ENCODE data around the gene TRAK1. TPM values are rescaled to one million over a fixed set of nuclear protein-coding genes. Genes with fewer than 3 reads are reported as not detected.

TRAK1 gene
- total RNA-seq, 1 donor from 2014 or later = 49.6 TPM

DNA sequence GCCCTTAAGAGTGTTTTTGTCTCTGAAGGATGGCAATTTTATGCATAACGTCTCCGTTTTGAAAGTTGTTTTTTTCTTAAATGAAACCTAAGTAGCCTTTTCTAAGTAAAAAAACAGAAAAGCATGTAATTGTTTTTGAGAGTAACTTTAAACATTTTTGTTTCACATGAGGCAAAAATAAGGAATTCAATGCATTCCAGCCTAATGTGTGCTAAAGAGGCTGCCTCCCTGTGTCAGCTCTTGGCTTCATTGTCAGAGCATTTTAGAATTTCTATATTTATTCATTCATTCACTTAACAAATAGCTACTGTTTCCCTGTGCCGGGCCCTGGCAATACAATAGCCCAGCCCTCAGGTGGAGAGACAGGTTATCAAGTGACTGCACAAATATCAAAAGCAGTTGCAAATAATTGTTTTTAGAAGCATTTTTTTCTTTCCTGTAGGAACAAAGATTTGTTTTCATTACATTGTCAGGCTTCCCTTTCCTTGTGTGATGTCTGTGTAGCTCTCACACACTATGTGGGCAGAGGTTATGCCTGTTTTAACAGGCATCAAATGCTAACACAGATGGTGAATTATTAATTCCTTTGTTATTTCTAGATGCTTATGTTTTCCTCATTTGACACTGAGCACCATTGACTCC is 93.0 kb downstream of the TRAK1 start:
- no peak for ATAC-seq

DNA sequence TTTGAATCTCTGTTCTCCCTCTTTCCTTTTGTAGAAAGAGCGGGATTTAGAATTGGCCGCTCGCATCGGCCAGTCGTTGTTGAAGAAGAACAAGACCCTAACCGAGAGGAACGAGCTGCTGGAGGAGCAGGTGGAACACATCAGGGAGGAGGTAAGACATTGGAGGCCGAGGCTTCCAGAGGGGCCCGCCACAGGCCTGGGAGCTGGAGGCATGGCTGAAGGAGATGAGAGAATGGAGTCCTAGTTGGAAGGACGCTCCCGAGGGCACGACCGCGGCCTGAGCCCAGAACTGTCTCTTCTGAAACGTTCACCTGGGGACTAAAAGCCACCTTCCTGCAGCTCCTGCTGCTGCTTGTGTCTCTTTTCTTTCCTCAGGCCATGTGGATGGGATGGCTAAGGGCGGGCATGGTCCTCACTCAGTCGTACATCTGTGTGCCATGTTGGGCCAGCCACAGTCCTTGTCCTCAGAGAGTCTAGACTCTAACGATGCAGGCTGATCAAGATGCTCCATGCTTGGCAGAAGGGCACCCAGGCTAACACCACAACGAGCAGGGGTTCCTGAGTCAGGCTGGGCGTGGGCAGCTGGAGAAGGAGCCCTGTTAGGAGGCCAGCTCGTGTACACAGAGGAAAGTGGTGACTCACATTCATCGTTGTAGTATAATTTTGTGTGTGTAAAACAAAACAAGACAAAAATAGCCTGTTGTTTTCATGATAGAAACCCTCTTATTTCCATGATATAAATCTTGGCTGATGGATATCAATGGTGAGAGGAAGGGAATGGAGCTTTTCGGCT is 93.7 kb downstream of the TRAK1 start:
- intact Hi-C loops (cut with DNase I) = no loop called here

More for the DNA sequence above, 93.0 kb downstream of the TRAK1 start:
- no peak for DNase-seq
- Histone ChIP-seq H3K27me3 (no peaks in the 10 kb centered on the region), H3K9me3 (no peaks in the 10 kb centered on the region), H3K4me3 (no peak overlapping the region), H3K27ac (no peak overlapping the region), H3K4me1 (peaks cover 5% of the 10 kb centered on the region), H3K36me3 (peaks cover 26% of the 10 kb centered on the region)
- intact Hi-C loops (cut with DNase I) = no loop called here
- TF ChIP-seq, protein P1, sequence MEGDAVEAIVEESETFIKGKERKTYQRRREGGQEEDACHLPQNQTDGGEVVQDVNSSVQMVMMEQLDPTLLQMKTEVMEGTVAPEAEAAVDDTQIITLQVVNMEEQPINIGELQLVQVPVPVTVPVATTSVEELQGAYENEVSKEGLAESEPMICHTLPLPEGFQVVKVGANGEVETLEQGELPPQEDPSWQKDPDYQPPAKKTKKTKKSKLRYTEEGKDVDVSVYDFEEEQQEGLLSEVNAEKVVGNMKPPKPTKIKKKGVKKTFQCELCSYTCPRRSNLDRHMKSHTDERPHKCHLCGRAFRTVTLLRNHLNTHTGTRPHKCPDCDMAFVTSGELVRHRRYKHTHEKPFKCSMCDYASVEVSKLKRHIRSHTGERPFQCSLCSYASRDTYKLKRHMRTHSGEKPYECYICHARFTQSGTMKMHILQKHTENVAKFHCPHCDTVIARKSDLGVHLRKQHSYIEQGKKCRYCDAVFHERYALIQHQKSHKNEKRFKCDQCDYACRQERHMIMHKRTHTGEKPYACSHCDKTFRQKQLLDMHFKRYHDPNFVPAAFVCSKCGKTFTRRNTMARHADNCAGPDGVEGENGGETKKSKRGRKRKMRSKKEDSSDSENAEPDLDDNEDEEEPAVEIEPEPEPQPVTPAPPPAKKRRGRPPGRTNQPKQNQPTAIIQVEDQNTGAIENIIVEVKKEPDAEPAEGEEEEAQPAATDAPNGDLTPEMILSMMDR (IDR thresholded peaks at IDR 0.05) = no peak

DNA sequence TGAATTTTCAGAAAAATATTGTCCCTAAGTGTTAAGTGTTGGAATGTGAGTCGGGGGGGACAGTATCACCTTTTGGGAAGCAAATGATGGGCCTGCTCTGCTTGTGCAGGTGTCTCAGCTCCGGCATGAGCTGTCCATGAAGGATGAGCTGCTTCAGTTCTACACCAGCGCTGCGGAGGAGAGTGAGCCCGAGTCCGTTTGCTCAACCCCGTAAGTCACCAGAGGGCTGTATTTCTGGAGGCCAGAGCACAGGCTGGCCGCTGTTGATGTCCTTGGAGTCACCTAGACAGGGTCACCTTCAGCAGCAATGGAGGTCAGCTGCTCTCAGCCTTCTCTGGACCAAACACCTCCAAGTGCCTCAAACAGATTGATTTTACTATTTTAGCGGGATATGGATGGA is 96.8 kb downstream of the TRAK1 start:
- intact Hi-C loops (cut with DNase I) = no loop called here
- H3K27me3 ChIP-seq = no peaks in the 10 kb centered on the region
- DNase-seq (no peak), ATAC-seq (no peak)
- TF ChIP-seq, protein P1 (IDR thresholded peaks at IDR 0.05) = no peak
- peaks cover 32% of the 10 kb centered on the region for H3K36me3 ChIP-seq
- H3K4me3 ChIP-seq = no peak overlapping the region
- H3K4me1 ChIP-seq = no peaks in the 10 kb centered on the region
- no peaks in the 10 kb centered on the region for H3K9me3 ChIP-seq
- H3K27ac ChIP-seq = no peak overlapping the region

More for the DNA sequence above, 93.7 kb downstream of the TRAK1 start:
- Histone ChIP-seq H3K4me3 (no peak overlapping the region), H3K4me1 (no peaks in the 10 kb centered on the region), H3K27ac (no peak overlapping the region), H3K27me3 (no peaks in the 10 kb centered on the region), H3K36me3 (peaks cover 32% of the 10 kb centered on the region), H3K9me3 (no peaks in the 10 kb centered on the region)
- ATAC-seq (no peak), DNase-seq (no peak)
- TF ChIP-seq, protein P1 (IDR thresholded peaks at IDR 0.05) = no peak

DNA sequence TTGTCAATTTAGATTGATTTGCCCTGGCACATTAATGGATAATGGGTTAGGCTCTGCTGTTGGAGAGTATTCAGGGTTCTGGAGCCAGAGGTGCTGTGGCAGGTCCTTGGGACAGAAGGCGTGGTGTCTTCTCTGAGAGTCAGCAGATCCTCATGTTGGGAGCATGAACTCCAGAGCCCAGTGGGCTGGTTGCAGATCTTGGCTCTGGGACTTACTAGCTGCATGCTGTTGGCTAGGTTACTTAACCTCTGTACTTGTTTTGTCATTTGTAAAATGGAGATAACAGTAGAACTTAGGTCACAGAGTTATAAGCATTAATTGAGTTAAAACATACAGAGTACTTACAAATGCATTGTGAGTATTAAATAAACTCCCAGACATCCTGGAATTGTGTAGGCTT is 97.2 kb downstream of the TRAK1 start:
- DNase-seq (no peak), ATAC-seq (no peak)
- Histone ChIP-seq H3K4me3 (no peak overlapping the region), H3K36me3 (peaks cover 34% of the 10 kb centered on the region), H3K9me3 (no peaks in the 10 kb centered on the region), H3K27ac (no peak overlapping the region), H3K27me3 (no peaks in the 10 kb centered on the region), H3K4me1 (no peaks in the 10 kb centered on the region)
- TF ChIP-seq, protein P1 (IDR thresholded peaks at IDR 0.05) = no peak
- intact Hi-C loops (cut with DNase I) = no loop called here

DNA sequence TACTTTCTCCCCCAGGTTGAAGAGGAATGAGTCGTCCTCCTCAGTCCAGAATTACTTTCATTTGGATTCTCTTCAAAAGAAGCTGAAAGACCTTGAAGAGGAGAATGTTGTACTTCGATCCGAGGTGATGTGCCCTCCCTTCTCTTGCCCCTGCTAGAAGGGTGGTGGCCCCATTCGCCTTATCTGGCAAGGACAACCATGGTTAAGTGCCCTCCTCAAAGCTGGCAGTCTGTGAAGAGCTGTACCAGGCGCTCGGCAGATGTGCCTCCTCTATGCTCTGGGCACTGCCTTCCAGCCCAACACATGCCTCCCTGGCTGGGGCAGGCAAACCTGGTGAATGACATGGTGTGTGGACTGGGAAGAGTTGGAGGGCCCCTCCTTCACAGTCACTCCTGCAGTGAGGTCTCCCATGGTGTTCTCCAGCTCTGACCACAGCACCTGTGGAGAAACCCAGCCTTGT is 97.9 kb downstream of the TRAK1 start:
- Histone ChIP-seq H3K36me3 (peaks cover 41% of the 10 kb centered on the region), H3K27ac (no peak overlapping the region), H3K4me1 (no peaks in the 10 kb centered on the region), H3K9me3 (no peaks in the 10 kb centered on the region), H3K27me3 (no peaks in the 10 kb centered on the region), H3K4me3 (no peak overlapping the region)
- ATAC-seq = no peak
- TF ChIP-seq, protein P1 (IDR thresholded peaks at IDR 0.05) = no peak
- no peak for DNase-seq
- intact Hi-C loops (cut with DNase I) = no loop called here

Measured in upper lobe of right lung (tissue), 1 donor.